Measurements from ENCODE around the gene SPATA2L.

- no peak for TF ChIP-seq CTCF (IDR thresholded peaks at IDR 0.05; ENCODE audit: low read depth, low read length)
- TF ChIP-seq POLR2A (IDR thresholded peaks at IDR 0.05; ENCODE audit: extremely low read depth, insufficient read length), result no peak
- TF ChIP-seq MYC (IDR thresholded peaks at IDR 0.05; ENCODE audit: low read depth, low read length), result no peak
- no peak for TF ChIP-seq MAX (IDR thresholded peaks at IDR 0.05; ENCODE audit: low read depth, low read length)
Measured at GRCh38 chr16:89653656-89654295, 47.7 kb downstream of the SPATA2L start.

Data from NB4 (cell line).